Peyer's patch (tissue), 4 donors: ENCODE data around the gene LILRA2. TPM values are rescaled to one million over a fixed set of nuclear protein-coding genes. Genes with fewer than 3 reads are reported as not detected.
A peak's percentile ranks its signal among the peaks of the same experiment; 100 is the strongest.

Experiments used
- DNase-seq, 3 donors: peaks; one replicate each; pipeline ENCODE4 v3.0.0-alpha.2; 2017 to 2019
- H3K27ac ChIP-seq, 4 donors: fragments of 200-600 bp; sonication (generic); one replicate each; pipeline ENCODE4 v1.5.1; 2016 to 2019
- H3K27me3 ChIP-seq, 2 donors: fragments of 200-600 bp; sonication (generic); one replicate each; pipeline ENCODE4 v1.5.1; 2019
- H3K36me3 ChIP-seq, 3 donors: fragments of 200-600 bp; sonication (generic); one replicate each; pipeline ENCODE4 v1.5.1; 2016 to 2019
- H3K4me1 ChIP-seq, 4 donors: fragments of 200-600 bp; sonication (generic); one replicate each; pipeline ENCODE4 v1.5.1; 2016 to 2019
- H3K4me3 ChIP-seq, 4 donors: fragments of 200-600 bp; sonication (generic); 1 replicate in 3 of 4; 2 replicates in 1 of 4; pipeline ENCODE4 v1.5.1; 2016 to 2019; ENCODE audit warnings: mild to moderate bottlenecking in 1 of 4
- H3K9me3 ChIP-seq, 4 donors: fragments of 200-600 bp; sonication (generic); one replicate each; pipeline ENCODE4 v1.5.1; 2016 to 2019; ENCODE audit warnings: mild to moderate bottlenecking in 1 of 4
- POLR2A ChIP-seq, 2 donors: fragments of 450-650 bp; IDR thresholded peaks; one replicate each; pipeline ENCODE4 v1.5.1; 2017; ENCODE audit warnings: antibody characterized with exemption in 2 of 2, mild to moderate bottlenecking in 2 of 2, moderate library complexity in 2 of 2
- total RNA-seq, 4 donors: library from RNA; depleted of rRNA; stranded (reverse); fragments of >200 nt; gene quantifications; one replicate each; pipeline ENCODE4 v1.1.0, GENCODE V29; 2016
- TF ChIP-seq, protein P1 (sequence below), 6 experiments: fragments of 450-650 bp in 4 of 6; fragments of 200-600 bp in 2 of 6; sonication (generic) in 1 of 6; IDR thresholded peaks; one replicate each; pipeline ENCODE4 v1.5.1; 2017 to 2019; ENCODE audit warnings: antibody characterized with exemption in 6 of 6, mild to moderate bottlenecking in 3 of 6, moderate library complexity in 1 of 6

Gene LILRA2
- total RNA-seq = 1 to 10 TPM in 1 of 4 donors, under 1 TPM in 1, not detected in 2; 0.80 to 1.7 TPM

- no peaks in the 10 kb centered on the region for H3K9me3 ChIP-seq
- TF ChIP-seq, protein P1, sequence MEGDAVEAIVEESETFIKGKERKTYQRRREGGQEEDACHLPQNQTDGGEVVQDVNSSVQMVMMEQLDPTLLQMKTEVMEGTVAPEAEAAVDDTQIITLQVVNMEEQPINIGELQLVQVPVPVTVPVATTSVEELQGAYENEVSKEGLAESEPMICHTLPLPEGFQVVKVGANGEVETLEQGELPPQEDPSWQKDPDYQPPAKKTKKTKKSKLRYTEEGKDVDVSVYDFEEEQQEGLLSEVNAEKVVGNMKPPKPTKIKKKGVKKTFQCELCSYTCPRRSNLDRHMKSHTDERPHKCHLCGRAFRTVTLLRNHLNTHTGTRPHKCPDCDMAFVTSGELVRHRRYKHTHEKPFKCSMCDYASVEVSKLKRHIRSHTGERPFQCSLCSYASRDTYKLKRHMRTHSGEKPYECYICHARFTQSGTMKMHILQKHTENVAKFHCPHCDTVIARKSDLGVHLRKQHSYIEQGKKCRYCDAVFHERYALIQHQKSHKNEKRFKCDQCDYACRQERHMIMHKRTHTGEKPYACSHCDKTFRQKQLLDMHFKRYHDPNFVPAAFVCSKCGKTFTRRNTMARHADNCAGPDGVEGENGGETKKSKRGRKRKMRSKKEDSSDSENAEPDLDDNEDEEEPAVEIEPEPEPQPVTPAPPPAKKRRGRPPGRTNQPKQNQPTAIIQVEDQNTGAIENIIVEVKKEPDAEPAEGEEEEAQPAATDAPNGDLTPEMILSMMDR (IDR thresholded peaks at IDR 0.05) = no peak
- TF ChIP-seq POLR2A (IDR thresholded peaks at IDR 0.05) = no peak
- no peaks in the 10 kb centered on the region for H3K4me1 ChIP-seq
- peak within 1 kb of the TSS in 1 of 4 donors; percentile 46 for H3K27ac ChIP-seq
- H3K27me3 ChIP-seq = no peaks in the 10 kb centered on the region
- H3K36me3 ChIP-seq = no peaks in the 10 kb centered on the region
- DNase-seq = peak in 1 of 3 donors; percentile 24
- H3K4me3 ChIP-seq = no peak within 1 kb of the TSS
Observed at GRCh38 chr19:54573330-54573872, at the start of gene LILRA2. LILRA2 (plus strand) TSS chr19:54573790; CDS start chr19:54573879, 89 bp downstream.

- Histone ChIP-seq H3K27ac (no peak overlapping the region), H3K9me3 (no peaks in the 10 kb centered on the region), H3K36me3 (no peaks in the 10 kb centered on the region), H3K27me3 (no peaks in the 10 kb centered on the region), H3K4me1 (no peaks in the 10 kb centered on the region), H3K4me3 (no peak overlapping the region)
- no peak for TF ChIP-seq POLR2A (IDR thresholded peaks at IDR 0.05)
- TF ChIP-seq, protein P1 (IDR thresholded peaks at IDR 0.05) = no peak
- no peak for DNase-seq
Observed at GRCh38 chr19:54525636-54526035, 48.0 kb upstream of the LILRA2 start.

- no peaks in the 10 kb centered on the region for H3K36me3 ChIP-seq
- H3K4me1 ChIP-seq = no peaks in the 10 kb centered on the region
- no peak for DNase-seq
- no peaks in the 10 kb centered on the region for H3K9me3 ChIP-seq
- no peak overlapping the region for H3K4me3 ChIP-seq
- H3K27ac ChIP-seq = no peak overlapping the region
- no peak for TF ChIP-seq POLR2A (IDR thresholded peaks at IDR 0.05)
- TF ChIP-seq, protein P1 (IDR thresholded peaks at IDR 0.05) = no peak
- no peaks in the 10 kb centered on the region for H3K27me3 ChIP-seq
Observed at GRCh38 chr19:54526972-54527371, 46.6 kb upstream of the LILRA2 start.

- Histone ChIP-seq H3K4me1 (no peaks in the 10 kb centered on the region), H3K9me3 (no peaks in the 10 kb centered on the region), H3K27me3 (no peaks in the 10 kb centered on the region), H3K27ac (no peak overlapping the region), H3K36me3 (no peaks in the 10 kb centered on the region), H3K4me3 (no peak overlapping the region)
- DNase-seq = no peak
- TF ChIP-seq, protein P1 (IDR thresholded peaks at IDR 0.05) = no peak
- TF ChIP-seq POLR2A (IDR thresholded peaks at IDR 0.05) = no peak
Observed at GRCh38 chr19:54530866-54531265, 42.7 kb upstream of the LILRA2 start.

DNA sequence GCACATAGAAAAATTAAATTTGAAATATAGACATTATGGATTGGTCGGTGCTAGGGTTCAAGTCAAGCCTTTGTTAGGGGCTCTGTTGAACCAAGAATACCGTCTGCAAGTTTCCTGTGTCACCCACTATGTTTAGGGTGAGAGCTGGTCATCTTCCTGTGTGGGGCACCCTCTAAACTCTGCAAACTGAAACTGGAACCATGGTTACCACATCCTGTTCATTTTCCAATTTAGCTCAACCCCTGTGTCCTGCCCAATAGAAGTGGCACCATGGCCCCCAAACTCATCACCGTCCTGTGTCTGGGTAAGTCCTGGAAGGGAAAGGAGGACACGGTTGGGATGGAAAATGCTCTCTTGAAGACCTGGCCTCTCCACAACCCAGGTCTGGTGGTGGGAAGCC is 41.1 kb upstream of the LILRA2 start:
- H3K4me1 ChIP-seq = no peaks in the 10 kb centered on the region
- H3K27me3 ChIP-seq = no peaks in the 10 kb centered on the region
- no peaks in the 10 kb centered on the region for H3K36me3 ChIP-seq
- no peak for DNase-seq
- H3K27ac ChIP-seq = no peak overlapping the region
- H3K9me3 ChIP-seq = no peaks in the 10 kb centered on the region
- TF ChIP-seq, protein P1 (IDR thresholded peaks at IDR 0.05) = no peak
- TF ChIP-seq POLR2A (IDR thresholded peaks at IDR 0.05) = no peak
- no peak overlapping the region for H3K4me3 ChIP-seq

DNA sequence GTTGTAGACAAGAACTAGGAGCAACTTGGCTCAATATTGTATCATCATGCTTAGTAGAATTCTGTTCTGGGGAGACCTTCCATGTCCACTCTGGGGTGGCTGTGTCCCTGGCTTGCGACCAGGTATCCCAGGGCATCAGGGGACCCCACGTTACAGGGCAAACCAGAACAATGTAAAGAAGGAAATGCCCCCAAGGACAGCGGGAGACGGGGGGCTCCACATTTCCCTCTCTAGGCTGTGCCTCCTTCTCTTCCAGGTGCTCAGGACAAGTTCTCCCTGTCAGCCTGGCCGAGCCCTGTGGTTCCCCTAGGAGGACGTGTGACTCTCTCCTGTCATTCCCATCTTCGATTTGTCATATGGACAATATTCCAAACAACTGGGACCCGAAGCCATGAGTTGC is 40.1 kb upstream of the LILRA2 start:
- DNase-seq = no peak
- H3K27me3 ChIP-seq = no peaks in the 10 kb centered on the region
- H3K4me3 ChIP-seq = no peak overlapping the region
- no peak overlapping the region for H3K27ac ChIP-seq
- H3K36me3 ChIP-seq = no peaks in the 10 kb centered on the region
- no peak for TF ChIP-seq POLR2A (IDR thresholded peaks at IDR 0.05)
- TF ChIP-seq, protein P1 (IDR thresholded peaks at IDR 0.05) = no peak
- H3K4me1 ChIP-seq = no peaks in the 10 kb centered on the region
- no peaks in the 10 kb centered on the region for H3K9me3 ChIP-seq
